Astrocyte (in vitro differentiated cells and primary cell): ENCODE measurements around the gene PI4K2A. TPM values are rescaled to one million over a fixed set of nuclear protein-coding genes. Genes with fewer than 3 reads are reported as not detected.

Experiments used
- DNase-seq: peaks from one replicate; pipeline ENCODE4 v3.0.0-alpha.2; 2010; ENCODE audit warnings: low read depth
- FAIRE-seq: peaks from 2 replicates; lab custom pipeline; 2011; peaks lifted over from hg19 to GRCh38; lab: Jason Lieb, UNC
- H2AFZ ChIP-seq: 2 replicates; pipeline ENCODE4 v1.6.0; 2012; ENCODE audit warnings: low read depth, low read length, inconsistent platforms
- H3K27ac ChIP-seq: 2 replicates; pipeline ENCODE4 v1.5.1; 2011; ENCODE audit warnings: low read depth, low read length, inconsistent platforms
- H3K27me3 ChIP-seq: 2 replicates; pipeline ENCODE4 v1.6.0; 2011; ENCODE audit warnings: low read length, inconsistent platforms; ENCODE audit not compliant: insufficient read depth
- H3K36me3 ChIP-seq: 2 replicates; pipeline ENCODE4 v1.5.1; 2011; ENCODE audit warnings: low read length, inconsistent platforms; ENCODE audit not compliant: insufficient read depth
- H3K4me1 ChIP-seq: 2 replicates; pipeline ENCODE4 v1.5.1; 2011; ENCODE audit warnings: low read length, inconsistent platforms; ENCODE audit not compliant: insufficient read depth
- H3K4me2 ChIP-seq: 2 replicates; pipeline ENCODE4 v1.6.0; 2012; ENCODE audit warnings: low read length, inconsistent platforms
- H3K4me3 ChIP-seq: 2 replicates; pipeline ENCODE4 v1.5.1; 2011; ENCODE audit warnings: low read depth, mild to moderate bottlenecking, low read length, inconsistent platforms; ENCODE audit not compliant: insufficient read depth
- H3K79me2 ChIP-seq: 2 replicates; pipeline ENCODE4 v1.6.0; 2012; ENCODE audit warnings: mild to moderate bottlenecking, low read length, inconsistent platforms; ENCODE audit not compliant: insufficient read depth
- H3K9ac ChIP-seq: 2 replicates; pipeline ENCODE4 v1.6.0; 2012; ENCODE audit warnings: mild to moderate bottlenecking, low read length, inconsistent platforms
- H3K9me3 ChIP-seq: 2 replicates; pipeline ENCODE4 v1.5.1; 2012; ENCODE audit warnings: low read depth, mild to moderate bottlenecking, low read length, inconsistent platforms; ENCODE audit not compliant: insufficient read depth
- H4K20me1 ChIP-seq: 2 replicates; pipeline ENCODE4 v1.6.0; 2012; ENCODE audit warnings: low read length, inconsistent platforms; ENCODE audit not compliant: insufficient read depth
- H3K27ac Mint-ChIP-seq: one replicate; pipeline ENCODE4 v1.8.0; 2021; ENCODE audit warnings: mild to moderate bottlenecking, mixed read lengths; ENCODE audit not compliant: unreplicated experiment
- H3K27me3 Mint-ChIP-seq: one replicate; pipeline ENCODE4 v1.8.0; 2021; ENCODE audit warnings: low read depth, mixed read lengths; ENCODE audit not compliant: unreplicated experiment
- H3K36me3 Mint-ChIP-seq: one replicate; pipeline ENCODE4 v1.8.0; 2021; ENCODE audit warnings: low read depth, mixed read lengths; ENCODE audit not compliant: unreplicated experiment
- H3K4me1 Mint-ChIP-seq: one replicate; pipeline ENCODE4 v1.8.0; 2021; ENCODE audit warnings: low read depth, mixed read lengths; ENCODE audit not compliant: unreplicated experiment
- H3K4me3 Mint-ChIP-seq: one replicate; pipeline ENCODE4 v1.8.0; 2021; ENCODE audit warnings: mild to moderate bottlenecking, moderate library complexity, mixed read lengths; ENCODE audit not compliant: unreplicated experiment
- H3K9me3 Mint-ChIP-seq: one replicate; pipeline ENCODE4 v1.8.0; 2021; ENCODE audit warnings: mild to moderate bottlenecking, mixed read lengths; ENCODE audit not compliant: unreplicated experiment
- CTCF ChIP-seq: IDR thresholded peaks from 2 replicates; pipeline ENCODE4 v1.5.1; 2011; ENCODE audit warnings: low read depth, mild to moderate bottlenecking, inconsistent platforms, low read length, moderate library complexity; ENCODE audit not compliant: insufficient read depth
- EZH2 ChIP-seq: IDR thresholded peaks from 2 replicates; pipeline ENCODE4 v1.6.1; 2012; ENCODE audit warnings: mild to moderate bottlenecking, low read length, inconsistent platforms; ENCODE audit not compliant: insufficient read depth
- total RNA-seq: library from RNA; stranded (reverse); gene quantifications from 2 replicates; pipeline ENCODE4 v1.2.1, GENCODE V29; 2021

The PI4K2A gene
- total RNA-seq, 1 donor from 2014 or later, result 37.8 TPM

GRCh38 chr10:97659589-97659988, 19.1 kb downstream of the PI4K2A start:
- Mint-ChIP-seq H3K9me3 (no peaks in the 10 kb centered on the region), H3K36me3 (peaks cover 26% of the 10 kb centered on the region), H3K27ac (no peak overlapping the region), H3K27me3 (no peaks in the 10 kb centered on the region), H3K4me1 (peaks cover 4% of the 10 kb centered on the region), H3K4me3 (no peak overlapping the region)
- Histone ChIP-seq H3K4me2 (no peak overlapping the region), H3K36me3 (peaks cover 46% of the 10 kb centered on the region), H3K27me3 (no peaks in the 10 kb centered on the region), H3K9ac (no peak overlapping the region), H3K9me3 (no peaks in the 10 kb centered on the region), H3K4me1 (peaks cover 3% of the 10 kb centered on the region), H3K4me3 (no peak overlapping the region), H3K79me2 (no peaks in the 10 kb centered on the region), H2AFZ (no peak overlapping the region), H3K27ac (no peak overlapping the region), H4K20me1 (peaks cover 8% of the 10 kb centered on the region)
- no peak for TF ChIP-seq EZH2
- no peak for TF ChIP-seq CTCF
- FAIRE-seq (no peak), DNase-seq (peak; percentile 44)

GRCh38 chr10:97664282-97664850, 23.9 kb downstream of the PI4K2A start:
- Histone ChIP-seq H3K27ac (no peak overlapping the region), H3K4me1 (peaks cover 3% of the 10 kb centered on the region), H3K79me2 (no peaks in the 10 kb centered on the region), H2AFZ (no peak overlapping the region), H3K36me3 (peaks cover 39% of the 10 kb centered on the region), H4K20me1 (peaks cover 3% of the 10 kb centered on the region), H3K4me3 (no peak overlapping the region), H3K27me3 (no peaks in the 10 kb centered on the region), H3K9me3 (no peaks in the 10 kb centered on the region), H3K9ac (no peak overlapping the region), H3K4me2 (no peak overlapping the region)
- peaks cover 4% of the 10 kb centered on the region for H3K4me1 Mint-ChIP-seq
- H3K4me3 Mint-ChIP-seq, result no peak overlapping the region
- FAIRE-seq (no peak), DNase-seq (no peak)
- no peaks in the 10 kb centered on the region for H3K27me3 Mint-ChIP-seq
- peaks cover 28% of the 10 kb centered on the region for H3K36me3 Mint-ChIP-seq
- TF ChIP-seq EZH2 (no peak), CTCF (no peak)
- H3K9me3 Mint-ChIP-seq, result no peaks in the 10 kb centered on the region
- H3K27ac Mint-ChIP-seq, result no peak overlapping the region

- no peaks in the 10 kb centered on the region for H3K79me2 ChIP-seq
- peaks cover 36% of the 10 kb centered on the region for H3K36me3 ChIP-seq
- H3K4me1 Mint-ChIP-seq, result no peaks in the 10 kb centered on the region
- no peaks in the 10 kb centered on the region for H3K9me3 ChIP-seq
- peaks cover 27% of the 10 kb centered on the region for H3K36me3 Mint-ChIP-seq
- H2AFZ ChIP-seq, result no peak overlapping the region
- H3K9ac ChIP-seq, result no peak overlapping the region
- no peaks in the 10 kb centered on the region for H3K27me3 Mint-ChIP-seq
- H4K20me1 ChIP-seq, result peaks cover 3% of the 10 kb centered on the region
- no peak overlapping the region for H3K27ac ChIP-seq
- FAIRE-seq (no peak), DNase-seq (no peak)
- no peaks in the 10 kb centered on the region for H3K27me3 ChIP-seq
- no peak overlapping the region for H3K4me3 Mint-ChIP-seq
- no peak overlapping the region for H3K27ac Mint-ChIP-seq
- no peaks in the 10 kb centered on the region for H3K9me3 Mint-ChIP-seq
- no peak overlapping the region for H3K4me3 ChIP-seq
- TF ChIP-seq CTCF, result no peak
- TF ChIP-seq EZH2, result no peak
- no peak overlapping the region for H3K4me2 ChIP-seq
- H3K4me1 ChIP-seq, result no peaks in the 10 kb centered on the region
Measured at GRCh38 chr10:97666992-97667391, 26.5 kb downstream of the PI4K2A start.
